ENCODE results near the gene BICRAL. TPM values are rescaled to one million over a fixed set of nuclear protein-coding genes. Genes with fewer than 3 reads are reported as not detected.

Gene BICRAL
- polyA plus RNA-seq, 1 of the 3 experiments (the other 2 are of a cell fraction) = 5.1 TPM

DNA sequence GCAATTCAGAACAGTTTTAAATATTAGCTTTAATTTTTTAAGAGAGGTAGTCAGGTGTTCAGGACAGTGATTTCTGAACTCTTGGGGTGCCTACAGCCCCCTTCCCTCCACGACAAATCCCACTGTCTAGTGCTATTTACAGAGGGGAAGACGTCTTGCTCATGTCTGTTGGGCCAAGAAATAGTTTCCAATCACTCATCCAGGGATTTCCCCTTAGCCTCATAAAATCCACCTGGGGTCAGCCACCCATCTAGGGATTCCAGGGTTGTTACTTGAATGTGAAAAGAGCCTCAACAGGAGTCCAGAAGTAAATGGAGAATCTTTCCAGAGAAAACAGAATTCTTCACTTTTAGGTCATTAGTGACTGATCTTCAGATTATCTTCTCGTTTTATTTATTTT is 37.0 kb downstream of the BICRAL start (continued):
- TF ChIP-seq, protein P1, sequence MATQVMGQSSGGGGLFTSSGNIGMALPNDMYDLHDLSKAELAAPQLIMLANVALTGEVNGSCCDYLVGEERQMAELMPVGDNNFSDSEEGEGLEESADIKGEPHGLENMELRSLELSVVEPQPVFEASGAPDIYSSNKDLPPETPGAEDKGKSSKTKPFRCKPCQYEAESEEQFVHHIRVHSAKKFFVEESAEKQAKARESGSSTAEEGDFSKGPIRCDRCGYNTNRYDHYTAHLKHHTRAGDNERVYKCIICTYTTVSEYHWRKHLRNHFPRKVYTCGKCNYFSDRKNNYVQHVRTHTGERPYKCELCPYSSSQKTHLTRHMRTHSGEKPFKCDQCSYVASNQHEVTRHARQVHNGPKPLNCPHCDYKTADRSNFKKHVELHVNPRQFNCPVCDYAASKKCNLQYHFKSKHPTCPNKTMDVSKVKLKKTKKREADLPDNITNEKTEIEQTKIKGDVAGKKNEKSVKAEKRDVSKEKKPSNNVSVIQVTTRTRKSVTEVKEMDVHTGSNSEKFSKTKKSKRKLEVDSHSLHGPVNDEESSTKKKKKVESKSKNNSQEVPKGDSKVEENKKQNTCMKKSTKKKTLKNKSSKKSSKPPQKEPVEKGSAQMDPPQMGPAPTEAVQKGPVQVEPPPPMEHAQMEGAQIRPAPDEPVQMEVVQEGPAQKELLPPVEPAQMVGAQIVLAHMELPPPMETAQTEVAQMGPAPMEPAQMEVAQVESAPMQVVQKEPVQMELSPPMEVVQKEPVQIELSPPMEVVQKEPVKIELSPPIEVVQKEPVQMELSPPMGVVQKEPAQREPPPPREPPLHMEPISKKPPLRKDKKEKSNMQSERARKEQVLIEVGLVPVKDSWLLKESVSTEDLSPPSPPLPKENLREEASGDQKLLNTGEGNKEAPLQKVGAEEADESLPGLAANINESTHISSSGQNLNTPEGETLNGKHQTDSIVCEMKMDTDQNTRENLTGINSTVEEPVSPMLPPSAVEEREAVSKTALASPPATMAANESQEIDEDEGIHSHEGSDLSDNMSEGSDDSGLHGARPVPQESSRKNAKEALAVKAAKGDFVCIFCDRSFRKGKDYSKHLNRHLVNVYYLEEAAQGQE (IDR thresholded peaks at IDR 0.05; ENCODE audit: low read depth, low read length) = no peak
- TF ChIP-seq TEAD4 (IDR thresholded peaks at IDR 0.05; ENCODE audit: borderline replicate concordance, insufficient read depth) (no peak), ELF1 (IDR thresholded peaks at IDR 0.05) (no peak), FOXM1 (IDR thresholded peaks at IDR 0.05; ENCODE audit: low read depth) (no peak), RAD21 (IDR thresholded peaks at IDR 0.05; ENCODE audit: low read length) (no peak)

DNA sequence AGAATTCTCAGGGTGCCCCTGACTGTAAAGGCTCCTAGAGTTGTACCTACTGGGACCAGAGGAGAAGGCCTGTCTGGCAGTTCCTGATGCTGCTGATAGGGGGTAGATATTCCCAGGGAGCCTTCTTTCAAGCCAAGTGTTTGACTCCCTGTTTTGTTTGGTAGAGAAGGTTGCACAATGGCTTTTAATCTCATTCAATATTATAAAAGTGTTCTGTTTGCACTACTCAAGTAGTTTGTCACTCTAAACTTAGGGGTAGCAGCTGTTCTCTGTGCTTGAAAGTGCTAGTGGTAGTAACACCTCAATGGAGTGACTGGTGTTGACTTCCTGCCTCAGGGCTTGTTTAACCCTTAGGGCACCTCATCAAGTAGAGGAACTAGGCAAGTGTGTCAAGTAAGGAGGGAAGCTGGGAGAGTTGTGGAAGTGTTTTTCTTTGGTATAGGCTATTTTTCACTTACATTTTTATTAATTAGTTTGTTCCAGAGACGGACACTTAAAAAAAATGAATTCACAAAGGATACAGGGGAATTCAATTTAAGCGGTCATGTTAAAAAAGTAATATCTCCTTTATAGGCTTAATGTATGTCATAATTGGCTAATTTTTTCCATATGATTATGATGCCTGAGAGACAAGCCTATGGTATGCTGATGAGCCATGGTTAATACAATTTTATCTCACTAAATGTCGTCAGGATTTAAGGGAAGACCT is 38.1 kb downstream of the BICRAL start:
- H3K79me2 ChIP-seq (ENCODE audit: insufficient read depth) = no peaks in the 10 kb centered on the region
- CTCF ChIA-PET = interaction anchor here (0.6 to 1.1 kb wide), 3 partner anchors 12 to 57 kb away, joined by 3 read pairs; no protein-coding TSS in a partner anchor
- no peak overlapping the region for H2AFZ ChIP-seq (ENCODE audit: low read depth)
- TF ChIP-seq, protein P2, sequence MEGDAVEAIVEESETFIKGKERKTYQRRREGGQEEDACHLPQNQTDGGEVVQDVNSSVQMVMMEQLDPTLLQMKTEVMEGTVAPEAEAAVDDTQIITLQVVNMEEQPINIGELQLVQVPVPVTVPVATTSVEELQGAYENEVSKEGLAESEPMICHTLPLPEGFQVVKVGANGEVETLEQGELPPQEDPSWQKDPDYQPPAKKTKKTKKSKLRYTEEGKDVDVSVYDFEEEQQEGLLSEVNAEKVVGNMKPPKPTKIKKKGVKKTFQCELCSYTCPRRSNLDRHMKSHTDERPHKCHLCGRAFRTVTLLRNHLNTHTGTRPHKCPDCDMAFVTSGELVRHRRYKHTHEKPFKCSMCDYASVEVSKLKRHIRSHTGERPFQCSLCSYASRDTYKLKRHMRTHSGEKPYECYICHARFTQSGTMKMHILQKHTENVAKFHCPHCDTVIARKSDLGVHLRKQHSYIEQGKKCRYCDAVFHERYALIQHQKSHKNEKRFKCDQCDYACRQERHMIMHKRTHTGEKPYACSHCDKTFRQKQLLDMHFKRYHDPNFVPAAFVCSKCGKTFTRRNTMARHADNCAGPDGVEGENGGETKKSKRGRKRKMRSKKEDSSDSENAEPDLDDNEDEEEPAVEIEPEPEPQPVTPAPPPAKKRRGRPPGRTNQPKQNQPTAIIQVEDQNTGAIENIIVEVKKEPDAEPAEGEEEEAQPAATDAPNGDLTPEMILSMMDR (IDR thresholded peaks at IDR 0.05) = peak; percentile 20; the same call in 1 of the 2 replicates
- no peak for TF ChIP-seq RAD21 (IDR thresholded peaks at IDR 0.05; ENCODE audit: low read length)
- WGBS (ENCODE audit: low lambda C conversion rate) = 65% methylated on average over 3 of the region's 3 CpGs
- no peak overlapping the region for H3K4me2 ChIP-seq
- H4K20me1 ChIP-seq (ENCODE audit: insufficient read depth) = no peaks in the 10 kb centered on the region
- POLR2A ChIA-PET = interaction anchor here (0.6 kb wide), 1 partner anchor 32 kb away, joined by 3 read pairs; no protein-coding TSS in a partner anchor
- DNase-seq = peak; percentile 47
- H3F3A ChIP-seq (replicated peaks; ENCODE audit: insufficient read depth) = no peaks in the 10 kb centered on the region
- no peaks in the 10 kb centered on the region for H3K9me2 ChIP-seq
- H3K27ac ChIP-seq (ENCODE audit: low read depth in 2 of 2, low read length in 1 of 2) = peak overlapping the region in 1 of 2 experiments; percentile 53; a peak in 2 of 4 replicates
- no peaks in the 10 kb centered on the region for H3K27me3 ChIP-seq (ENCODE audit: insufficient read depth)
- no peak overlapping the region for H3K9ac ChIP-seq
- no peak overlapping the region for H3K4me3 ChIP-seq (ENCODE audit: low read depth in 2 of 2, low read length in 1 of 2)
- no peaks in the 10 kb centered on the region for H3K9me3 ChIP-seq
- peaks cover 2 to 19% of the 10 kb centered on the region in 2 experiments for H3K36me3 ChIP-seq (replicated peaks in 1 of 2; ENCODE audit: control insufficient read depth in 1 of 2, insufficient read depth in 2 of 2, low read length in 1 of 2)
- peaks cover 0 to 15% of the 10 kb centered on the region in 2 experiments; a peak in 1 of 4 replicates for H3K4me1 ChIP-seq (ENCODE audit: control insufficient read depth in 1 of 2, insufficient read depth in 2 of 2, low read depth in 1 of 2, low read length in 1 of 2)
